ENCODE results near the gene SIRT4.
"Not testable (repeated sequence)": the region's sequence is repeated elsewhere in the genome, so short reads cannot be mapped to it uniquely, and the experiment has no call there.

The SIRT4 gene

GRCh38 chr12:120332523-120332922 is 30.4 kb downstream of the SIRT4 start:
- in situ Hi-C loops (cut with HindIII; ENCODE audit: low sequenced_read_pairs) = no loop called here

DNA sequence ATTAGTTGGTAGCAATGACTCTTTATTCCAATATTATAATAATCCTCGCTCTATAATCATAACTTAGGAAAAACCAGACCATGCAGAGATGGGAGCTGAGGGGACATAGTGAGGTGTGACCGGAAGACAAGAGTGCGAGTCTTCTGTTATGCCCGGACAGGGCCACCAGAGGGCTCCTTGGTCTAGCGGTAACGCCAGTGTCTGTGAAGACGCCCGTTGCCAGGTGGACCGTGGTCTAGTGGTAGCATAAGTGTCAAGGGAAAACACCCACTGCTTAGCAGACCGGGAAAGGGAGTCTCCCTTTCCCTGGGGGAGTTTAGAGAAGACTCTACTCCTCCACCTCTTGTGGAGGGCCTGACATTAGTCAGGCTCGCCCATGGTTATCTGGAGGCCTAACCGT is 33.3 kb downstream of the SIRT4 start:
- in situ Hi-C loops (cut with HindIII; ENCODE audit: low sequenced_read_pairs) = not testable (repeated sequence)

DNA sequence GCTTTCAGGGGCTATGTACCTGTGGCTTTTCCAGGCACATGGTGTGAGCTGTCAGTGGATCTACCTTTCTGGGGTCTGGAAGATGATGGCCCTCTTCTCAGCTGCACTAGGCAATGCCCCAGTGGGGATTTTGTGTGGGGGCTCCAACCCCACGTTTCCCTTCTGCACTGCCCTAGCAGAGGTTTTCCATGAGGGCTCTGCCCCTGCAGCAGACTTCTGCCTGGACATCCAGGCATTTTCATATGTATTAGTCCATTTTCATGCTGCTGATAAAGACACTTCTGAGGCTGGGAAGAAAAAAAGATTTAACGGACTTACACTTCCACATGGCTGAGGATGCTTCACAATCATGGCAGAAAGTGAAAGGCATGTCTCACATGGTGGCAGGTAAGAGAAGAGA is 34.3 kb downstream of the SIRT4 start:
- in situ Hi-C loops (cut with HindIII; ENCODE audit: low sequenced_read_pairs) = not testable (repeated sequence)

GRCh38 chr12:120337730-120338129 is 35.6 kb downstream of the SIRT4 start:
- in situ Hi-C loops (cut with HindIII; ENCODE audit: low sequenced_read_pairs) = no loop called here

- in situ Hi-C loops (cut with HindIII; ENCODE audit: low sequenced_read_pairs) = no loop called here
These were observed 37.1 kb downstream of the SIRT4 start for GRCh38 chr12:120339256-120339655.

DNA sequence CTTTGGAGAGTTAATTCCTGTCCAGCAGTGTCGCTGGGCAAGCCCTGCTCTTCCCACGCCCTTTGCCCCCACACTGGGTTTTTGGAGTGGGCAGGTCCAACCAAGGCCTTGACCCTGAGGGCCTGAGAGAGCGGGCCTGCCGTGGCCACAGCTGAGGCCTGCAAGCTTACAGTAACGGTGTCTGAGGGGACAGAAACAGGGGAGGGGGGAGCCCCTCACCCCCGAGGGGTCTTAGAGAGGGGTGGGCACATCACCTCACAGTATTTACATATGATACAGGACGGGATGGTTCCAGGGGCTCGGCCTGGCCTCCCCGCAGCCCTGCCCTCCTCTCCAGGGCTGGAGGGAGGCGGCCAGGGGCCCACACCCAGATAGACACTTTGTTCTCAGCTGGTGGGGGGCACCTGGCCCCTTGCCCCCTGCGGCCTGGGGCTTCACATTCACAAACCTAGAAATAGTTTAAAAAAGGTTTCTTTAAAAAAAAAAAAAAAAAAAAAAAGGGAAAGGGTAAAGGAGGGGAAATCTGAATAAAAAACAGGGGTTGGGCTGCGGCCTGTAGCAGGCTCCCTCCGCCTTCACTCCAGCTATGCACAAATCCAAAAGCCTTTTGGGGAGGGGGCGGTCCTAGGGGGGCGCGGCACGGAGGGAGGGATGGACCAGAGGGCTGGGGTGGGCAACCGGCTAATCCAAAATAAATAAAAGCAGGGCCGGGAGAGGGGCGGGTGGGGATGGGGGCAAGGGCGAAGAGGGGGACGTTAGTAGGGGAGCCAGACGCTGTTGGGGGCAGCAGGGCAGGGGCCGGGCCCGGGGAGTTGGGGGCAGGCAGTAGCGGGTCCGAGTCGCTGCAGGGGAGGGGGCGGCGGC is 40.3 kb downstream of the SIRT4 start:
- in situ Hi-C loops (cut with HindIII; ENCODE audit: low sequenced_read_pairs) = no loop called here

DNA sequence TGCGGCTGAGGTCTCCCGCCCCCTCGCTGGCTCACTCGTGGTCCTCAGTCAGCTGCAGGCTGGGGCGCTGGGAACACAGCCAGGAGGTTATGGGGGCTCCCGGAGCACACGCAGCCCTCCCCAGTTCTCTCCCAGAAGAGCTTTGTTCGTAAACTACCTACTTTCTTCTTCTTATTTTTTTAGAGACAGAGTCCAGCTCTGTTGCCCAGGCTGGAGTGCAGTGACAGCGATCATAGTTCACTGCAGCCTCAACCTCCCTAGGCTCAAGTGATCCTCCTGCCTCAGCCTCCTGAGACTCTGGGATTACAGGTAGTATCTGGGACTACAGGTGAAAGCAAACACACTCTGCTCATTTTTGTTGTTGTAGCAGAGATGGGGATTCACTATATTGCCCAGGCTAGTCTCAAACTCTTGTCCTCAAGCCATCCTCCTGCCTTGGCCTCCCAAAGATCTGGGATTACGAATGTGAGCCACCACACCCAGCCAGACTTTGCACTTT is 41.0 kb downstream of the SIRT4 start:
- in situ Hi-C loops (cut with HindIII; ENCODE audit: low sequenced_read_pairs) = no loop called here

GRCh38 chr12:120343692-120344091 is 41.6 kb downstream of the SIRT4 start:
- in situ Hi-C loops (cut with HindIII; ENCODE audit: low sequenced_read_pairs) = no loop called here

DNA sequence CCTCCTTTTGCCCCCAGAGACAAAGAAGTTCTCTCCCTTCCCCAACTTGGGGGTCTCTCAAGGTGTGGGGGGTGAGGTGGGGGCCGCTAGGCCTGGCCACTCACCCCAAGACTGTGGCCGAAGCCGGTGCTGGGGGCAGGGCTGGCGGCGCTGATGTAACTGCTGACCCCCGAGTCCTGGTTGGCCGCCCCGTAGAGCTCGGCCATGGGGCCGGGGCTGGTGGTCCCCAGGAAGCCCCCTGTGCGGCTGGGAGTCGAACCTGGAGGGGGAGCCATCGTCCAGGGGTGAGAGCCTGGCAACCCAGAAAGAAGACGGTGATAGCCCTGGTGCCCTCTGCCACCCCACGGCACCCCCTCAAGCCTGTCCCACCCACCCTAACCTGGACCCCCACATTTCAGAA is 43.9 kb downstream of the SIRT4 start:
- in situ Hi-C loops (cut with HindIII; ENCODE audit: low sequenced_read_pairs) = no loop called here

- in situ Hi-C loops (cut with HindIII; ENCODE audit: low sequenced_read_pairs) = no loop called here
These were observed 44.6 kb downstream of the SIRT4 start for GRCh38 chr12:120346681-120347080.

DNA sequence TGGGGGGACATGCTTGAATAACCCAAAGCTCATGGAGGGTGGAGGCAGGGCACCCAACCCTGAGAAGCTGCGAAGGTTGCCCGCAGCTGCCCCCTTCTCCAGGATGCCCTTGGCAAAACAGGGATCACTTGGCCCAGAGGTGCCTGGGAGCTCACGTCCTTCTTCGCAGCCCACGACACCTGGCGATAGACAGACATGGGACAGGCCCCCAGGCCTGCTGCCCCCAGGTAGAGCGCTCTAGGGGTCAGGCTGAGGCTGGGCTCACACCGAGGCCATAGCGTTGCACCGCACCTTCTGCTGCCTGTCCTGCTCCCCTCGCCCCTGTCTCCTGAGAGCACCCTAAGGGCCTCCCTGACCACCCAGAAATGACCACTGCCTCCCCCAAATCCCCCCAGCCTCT is 45.6 kb downstream of the SIRT4 start:
- in situ Hi-C loops (cut with HindIII; ENCODE audit: low sequenced_read_pairs) = no loop called here

- in situ Hi-C loops (cut with HindIII; ENCODE audit: low sequenced_read_pairs) = no loop called here
These were observed 48.6 kb downstream of the SIRT4 start for GRCh38 chr12:120350576-120351350.

- in situ Hi-C loops (cut with HindIII; ENCODE audit: low sequenced_read_pairs) = no loop called here
These were observed 50.0 kb downstream of the SIRT4 start for GRCh38 chr12:120352117-120352516.

GRCh38 chr12:120353136-120353535 is 51.0 kb downstream of the SIRT4 start:
- in situ Hi-C loops (cut with HindIII; ENCODE audit: low sequenced_read_pairs) = no loop called here

GRCh38 chr12:120353556-120354317 is 51.6 kb downstream of the SIRT4 start:
- in situ Hi-C loops (cut with HindIII; ENCODE audit: low sequenced_read_pairs) = no loop called here

- in situ Hi-C loops (cut with HindIII; ENCODE audit: low sequenced_read_pairs) = no loop called here
These were observed 54.5 kb downstream of the SIRT4 start for GRCh38 chr12:120356567-120357030.

DNA sequence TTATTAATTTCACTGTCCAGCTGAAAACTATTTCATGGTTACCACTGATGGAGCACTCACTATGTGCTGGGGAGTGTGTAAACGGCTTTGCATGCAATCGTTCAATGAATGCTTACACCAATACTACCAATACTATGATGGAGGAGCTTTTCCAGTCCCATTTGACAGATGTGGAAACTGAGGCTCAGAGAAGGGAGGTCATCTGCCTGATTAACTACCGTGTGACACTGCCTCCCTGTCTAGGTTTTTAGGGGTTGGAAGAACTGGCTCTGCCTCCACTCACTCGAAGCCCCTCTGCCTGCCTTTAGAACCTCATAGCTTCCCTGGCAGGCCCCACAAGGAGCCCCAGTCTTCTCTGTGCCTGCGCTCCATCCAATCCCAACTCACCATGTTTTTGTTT is 55.0 kb downstream of the SIRT4 start:
- in situ Hi-C loops (cut with HindIII; ENCODE audit: low sequenced_read_pairs) = no loop called here

- in situ Hi-C loops (cut with HindIII; ENCODE audit: low sequenced_read_pairs) = no loop called here
These were observed 56.4 kb downstream of the SIRT4 start for GRCh38 chr12:120358412-120359100.

DNA sequence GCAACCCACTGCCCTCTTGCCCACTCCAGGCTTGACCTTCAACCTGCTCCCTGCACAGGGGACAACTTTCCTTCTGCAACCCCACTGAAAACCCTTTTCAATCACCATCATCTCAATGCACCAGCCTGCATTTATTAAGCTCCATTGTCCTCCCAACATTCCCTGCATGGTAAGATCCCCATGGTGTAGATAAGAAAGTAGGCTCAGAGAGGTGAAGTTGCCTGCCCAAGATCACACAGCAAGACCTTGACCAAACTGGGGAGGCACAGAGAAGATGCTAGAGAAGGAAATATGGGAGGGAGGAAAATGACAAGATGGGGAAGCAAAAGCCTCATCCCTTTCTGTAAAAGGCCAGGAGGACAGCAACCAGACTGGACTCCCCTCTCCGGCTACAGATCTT is 57.0 kb downstream of the SIRT4 start:
- in situ Hi-C loops (cut with HindIII; ENCODE audit: low sequenced_read_pairs) = no loop called here

DNA sequence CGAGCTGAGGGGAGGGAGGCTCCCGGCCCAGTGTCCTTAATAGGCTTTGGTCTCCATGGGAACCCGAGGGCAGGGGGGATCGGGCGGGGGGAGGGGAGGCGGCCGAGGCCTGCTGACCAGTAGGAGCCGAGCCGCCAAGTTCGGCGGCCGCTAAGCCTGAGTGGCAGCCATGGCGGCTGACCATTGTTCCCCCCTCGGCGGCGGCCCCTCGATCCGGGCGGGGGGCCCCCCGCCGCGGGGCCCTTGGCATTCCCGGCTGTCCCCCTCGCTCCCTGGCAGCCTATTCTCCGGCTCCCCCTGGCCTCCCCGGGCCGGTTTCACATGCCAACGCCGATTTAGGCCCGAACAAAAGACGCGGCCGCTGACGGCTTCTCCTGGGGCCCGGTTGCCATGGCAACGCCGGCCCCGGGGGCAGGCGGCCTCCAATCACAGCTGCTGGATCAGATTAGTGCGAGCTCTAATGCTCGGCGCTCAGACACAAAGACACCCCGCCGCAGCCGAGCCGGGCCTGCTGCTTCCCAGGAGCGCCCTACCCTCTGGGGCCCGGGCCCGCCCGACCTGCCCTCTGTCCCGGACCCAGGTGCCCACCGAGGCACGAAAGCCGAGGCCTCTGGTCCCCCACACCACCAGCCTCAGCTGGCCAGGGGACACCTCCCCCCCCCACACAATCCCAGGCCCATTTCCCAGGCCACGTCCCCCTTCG is 59.5 kb downstream of the SIRT4 start:
- in situ Hi-C loops (cut with HindIII; ENCODE audit: low sequenced_read_pairs) = no loop called here
